GM21717 (cell line): ENCODE results near the gene TLR2.
A peak's percentile ranks its signal among the peaks of the same experiment; 100 is the strongest.

Experiments
- ATAC-seq: cut with Tn5 transposase; IDR thresholded peaks from one replicate; pipeline ENCODE4 v1.9.1; 2021; ENCODE audit warnings: mild to moderate bottlenecking, moderate library complexity; ENCODE audit not compliant: unreplicated experiment

The TLR2 gene

GRCh38 chr4:153729895-153730294, 45.8 kb downstream of the TLR2 start:
- no peak for ATAC-seq

GRCh38 chr4:153731239-153731638, 47.2 kb downstream of the TLR2 start:
- ATAC-seq, result no peak

- peak; percentile 65 for ATAC-seq
Measured at GRCh38 chr4:153733751-153734448, 49.8 kb downstream of the TLR2 start.

GRCh38 chr4:153735906-153736461, 51.9 kb downstream of the TLR2 start:
- ATAC-seq, result no peak

- ATAC-seq, result no peak
Measured at GRCh38 chr4:153741541-153741940, 57.5 kb downstream of the TLR2 start.

GRCh38 chr4:153745651-153746050, 61.6 kb downstream of the TLR2 start:
- ATAC-seq, result no peak

- ATAC-seq, result no peak
Measured at GRCh38 chr4:153747406-153747955, 63.4 kb downstream of the TLR2 start.

- no peak for ATAC-seq
Measured at GRCh38 chr4:153748378-153748777, 64.3 kb downstream of the TLR2 start.

- ATAC-seq, result peak; percentile 88
Measured at GRCh38 chr4:153750197-153750817, 66.2 kb downstream of the TLR2 start.

- ATAC-seq, result no peak
Measured at GRCh38 chr4:153755186-153755585, 71.1 kb downstream of the TLR2 start.
